ENCODE results near the gene CBX1. TPM values are rescaled to one million over a fixed set of nuclear protein-coding genes. Genes with fewer than 3 reads are reported as not detected.

CBX1 gene
- total and polyA plus RNA-seq, 2 of the 13 experiments (the other 11 are each of a cell fraction or from before 2014, with no cell fraction given) = 17.8 to 108 TPM

GRCh38 chr17:48024149-48025039, 76.9 kb downstream of the CBX1 start (continued):
- TF ChIP-seq ZHX2 (IDR thresholded peaks at IDR 0.05; ENCODE audit: low read depth) (no peak), ZHX2 (CRISPR knock-in tag; IDR thresholded peaks at IDR 0.05; ENCODE audit: borderline replicate concordance) (no peak), REL (CRISPR knock-in tag; conservative IDR thresholded peaks at IDR 0.05) (no peak), RFX1 (IDR thresholded peaks at IDR 0.05) (no peak), SALL1 (CRISPR knock-in tag; IDR thresholded peaks at IDR 0.05) (no peak), ZC3H13 (CRISPR knock-in tag; IDR thresholded peaks at IDR 0.05) (peak; percentile 39; the same call in 1 of the 2 replicates), ISL2 (CRISPR knock-in tag; IDR thresholded peaks at IDR 0.05) (0 out of 2 replicates have a peak, but pooled peaks have one; percentile 37), NKX3-1 (CRISPR knock-in tag; IDR thresholded peaks at IDR 0.05) (no peak), ZNF615 (CRISPR knock-in tag; IDR thresholded peaks at IDR 0.05; ENCODE audit: borderline replicate concordance) (0 out of 2 replicates have a peak, but pooled peaks have one; percentile 30), ZNF432 (CRISPR knock-in tag; IDR thresholded peaks at IDR 0.05; ENCODE audit: borderline replicate concordance) (no peak), ZFP36L1 (CRISPR knock-in tag; IDR thresholded peaks at IDR 0.05) (no peak; the same call in 1 of the 2 replicates), WIZ (CRISPR knock-in tag; IDR thresholded peaks at IDR 0.05) (no peak), ZEB1 (IDR thresholded peaks at IDR 0.05; ENCODE audit: insufficient replicate concordance, low read depth) (no peak), SP5 (CRISPR knock-in tag; IDR thresholded peaks at IDR 0.05; ENCODE audit: borderline replicate concordance, low read depth) (no peak), SYNCRIP (IDR thresholded peaks at IDR 0.05; ENCODE audit: insufficient read depth, low read depth, low read length) (no peak), ZFY (CRISPR knock-in tag; IDR thresholded peaks at IDR 0.05) (peak; percentile 5; the same call in 1 of the 2 replicates)
- TF ChIP-seq, protein P1, sequence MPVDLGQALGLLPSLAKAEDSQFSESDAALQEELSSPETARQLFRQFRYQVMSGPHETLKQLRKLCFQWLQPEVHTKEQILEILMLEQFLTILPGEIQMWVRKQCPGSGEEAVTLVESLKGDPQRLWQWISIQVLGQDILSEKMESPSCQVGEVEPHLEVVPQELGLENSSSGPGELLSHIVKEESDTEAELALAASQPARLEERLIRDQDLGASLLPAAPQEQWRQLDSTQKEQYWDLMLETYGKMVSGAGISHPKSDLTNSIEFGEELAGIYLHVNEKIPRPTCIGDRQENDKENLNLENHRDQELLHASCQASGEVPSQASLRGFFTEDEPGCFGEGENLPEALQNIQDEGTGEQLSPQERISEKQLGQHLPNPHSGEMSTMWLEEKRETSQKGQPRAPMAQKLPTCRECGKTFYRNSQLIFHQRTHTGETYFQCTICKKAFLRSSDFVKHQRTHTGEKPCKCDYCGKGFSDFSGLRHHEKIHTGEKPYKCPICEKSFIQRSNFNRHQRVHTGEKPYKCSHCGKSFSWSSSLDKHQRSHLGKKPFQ (CRISPR knock-in tag; IDR thresholded peaks at IDR 0.05; ENCODE audit: insufficient replicate concordance) = no peak
